ENCODE measurements around the gene KNDC1. TPM values are rescaled to one million over a fixed set of nuclear protein-coding genes. Genes with fewer than 3 reads are reported as not detected.
"Not testable (repeated sequence)": the region's sequence is repeated elsewhere in the genome, so short reads cannot be mapped to it uniquely, and the experiment has no call there.

Gene KNDC1
- total RNA-seq, 2 experiments from 2014 or later: 0.32 TPM; not detected in 1

- H3K4me1 Mint-ChIP-seq, H3K36me3 Mint-ChIP-seq, H3K27ac Mint-ChIP-seq, CTCF ChIA-PET, H3K4me3 Mint-ChIP-seq, DNase-seq, ATAC-seq, H3K27me3 Mint-ChIP-seq: not testable (repeated sequence)
- H3K9me3 Mint-ChIP-seq (ENCODE audit: low read depth): peaks cover 13% of the 10 kb centered on the region
Measured at GRCh38 chr10:133175624-133176023, 15.6 kb downstream of the KNDC1 start.

DNA sequence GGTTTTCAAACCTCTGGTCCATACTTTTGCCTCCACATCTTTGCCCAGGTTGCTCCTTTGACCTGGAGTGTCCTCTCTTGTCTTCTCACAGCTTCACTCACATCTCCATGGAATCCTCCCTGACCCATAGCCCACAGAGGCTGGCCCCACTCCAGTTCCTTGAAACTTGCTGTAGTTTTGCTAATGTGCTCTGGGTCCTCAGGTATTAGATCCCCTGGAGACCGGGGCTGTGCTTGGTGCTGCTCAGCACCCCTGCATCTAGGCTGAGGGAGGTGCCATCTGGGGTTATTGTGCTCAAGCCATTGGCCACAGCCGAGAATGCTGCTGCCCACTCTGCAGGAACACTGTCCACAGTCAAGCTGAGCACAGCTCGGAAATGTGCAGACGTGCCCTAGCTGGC is 16.5 kb downstream of the KNDC1 start:
- Mint-ChIP-seq H3K36me3 (peaks cover 6% of the 10 kb centered on the region), H3K27ac (no peak overlapping the region), H3K9me3 (ENCODE audit: low read depth) (peaks cover 13% of the 10 kb centered on the region), H3K27me3 (no peaks in the 10 kb centered on the region), H3K4me1 (no peaks in the 10 kb centered on the region), H3K4me3 (no peak overlapping the region)
- no peak for ATAC-seq
- CTCF ChIA-PET: no interaction called here
- DNase-seq: no peak

DNA sequence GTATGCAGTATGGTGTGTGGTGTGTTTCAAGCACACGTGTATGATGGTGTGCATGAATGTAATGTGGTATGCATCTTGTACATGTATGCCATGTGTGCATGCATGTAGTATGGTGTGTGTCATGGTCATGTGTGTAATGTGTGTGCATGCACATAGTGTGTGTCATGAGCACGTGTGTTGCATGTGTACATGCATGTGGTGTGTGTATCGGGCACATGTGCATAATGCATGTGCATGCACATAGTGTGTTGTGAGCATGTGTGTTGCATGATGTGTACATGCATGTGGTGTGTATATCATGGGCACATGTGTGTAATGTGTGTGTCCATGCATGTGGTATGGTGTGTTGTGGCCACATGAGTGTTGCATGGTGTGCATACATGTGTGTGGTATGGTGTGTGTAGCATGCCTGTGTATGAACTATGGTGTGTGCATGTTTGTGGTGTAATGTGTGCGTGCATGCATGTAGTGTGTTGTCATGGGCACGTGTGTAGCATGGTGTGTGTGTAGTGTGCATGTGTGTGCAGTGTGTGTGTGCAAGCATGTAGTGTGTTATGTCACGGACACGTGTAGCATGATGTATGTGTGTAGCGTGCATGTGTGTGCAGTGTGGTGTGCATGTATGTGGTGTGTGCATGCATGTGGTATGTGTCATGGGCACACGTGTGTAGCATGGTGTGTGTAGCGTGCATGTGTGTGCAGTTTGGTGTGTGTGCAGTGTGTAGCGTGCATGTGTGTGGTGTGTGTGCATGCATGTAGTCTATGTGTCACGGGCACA is 17.6 kb downstream of the KNDC1 start:
- no peak overlapping the region for H3K27ac Mint-ChIP-seq
- H3K27me3 Mint-ChIP-seq: no peaks in the 10 kb centered on the region
- H3K4me1 Mint-ChIP-seq: no peaks in the 10 kb centered on the region
- CTCF ChIA-PET: no interaction called here
- H3K36me3 Mint-ChIP-seq: peaks cover 6% of the 10 kb centered on the region
- no peak overlapping the region for H3K4me3 Mint-ChIP-seq
- DNase-seq (no peak), ATAC-seq (no peak)
- H3K9me3 Mint-ChIP-seq (ENCODE audit: low read depth): peaks cover 13% of the 10 kb centered on the region

- ATAC-seq: no peak
- H3K36me3 Mint-ChIP-seq: peaks cover 6% of the 10 kb centered on the region
- peaks cover 13% of the 10 kb centered on the region for H3K9me3 Mint-ChIP-seq (ENCODE audit: low read depth)
- no peak for DNase-seq
- no peaks in the 10 kb centered on the region for H3K27me3 Mint-ChIP-seq
- no peak overlapping the region for H3K27ac Mint-ChIP-seq
- no peaks in the 10 kb centered on the region for H3K4me1 Mint-ChIP-seq
- no peak overlapping the region for H3K4me3 Mint-ChIP-seq
- CTCF ChIA-PET: no interaction called here
Measured at GRCh38 chr10:133178357-133179127, 18.5 kb downstream of the KNDC1 start.

DNA sequence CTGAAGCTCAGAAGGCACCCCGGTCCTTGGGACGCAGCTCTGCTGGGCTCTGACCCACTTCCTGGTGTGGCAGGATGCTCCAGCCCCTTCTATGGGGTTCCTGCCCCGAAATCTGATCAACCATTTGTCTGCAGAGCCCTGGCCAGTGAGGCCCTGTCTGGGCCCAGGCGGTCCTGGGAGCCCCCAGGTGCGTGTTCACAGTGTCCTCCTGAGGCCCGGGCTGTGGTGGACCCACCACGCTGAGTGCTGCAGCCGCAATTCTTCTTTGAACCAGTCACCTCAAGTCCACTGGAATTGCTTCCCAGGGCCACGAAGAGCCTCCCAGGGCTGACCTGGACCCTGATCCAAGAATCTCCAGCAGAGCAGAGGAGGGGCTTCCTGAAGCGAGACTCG is 19.1 kb downstream of the KNDC1 start:
- CTCF ChIA-PET: no interaction called here
- no peak for DNase-seq

DNA sequence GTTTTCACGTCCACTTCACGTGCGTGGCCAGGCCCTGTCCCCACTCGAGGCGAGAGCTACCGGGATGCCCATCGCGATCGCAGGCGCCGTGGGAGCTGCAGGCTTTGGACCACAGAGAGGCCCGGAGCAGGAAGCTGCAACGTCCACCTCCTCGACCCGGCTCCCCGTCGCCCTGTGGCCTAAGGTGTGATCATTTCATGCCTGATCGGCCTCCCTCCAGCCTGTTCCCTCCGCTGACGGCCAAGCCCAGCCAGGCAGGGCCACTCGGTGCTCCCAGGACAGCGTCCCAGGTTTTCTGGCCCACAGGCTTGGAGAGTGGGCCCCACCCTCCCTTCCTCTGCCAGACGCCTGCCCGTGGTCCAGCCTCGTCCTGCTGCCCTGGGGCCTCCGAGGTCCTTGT is 19.6 kb downstream of the KNDC1 start:
- no peaks in the 10 kb centered on the region for H3K27me3 Mint-ChIP-seq
- DNase-seq (no peak), ATAC-seq (no peak)
- CTCF ChIA-PET: no interaction called here
- peaks cover 6% of the 10 kb centered on the region for H3K36me3 Mint-ChIP-seq
- H3K27ac Mint-ChIP-seq: no peak overlapping the region
- H3K4me3 Mint-ChIP-seq: no peak overlapping the region
- no peaks in the 10 kb centered on the region for H3K4me1 Mint-ChIP-seq
- peaks cover 18% of the 10 kb centered on the region for H3K9me3 Mint-ChIP-seq (ENCODE audit: low read depth)

More for the DNA sequence above, 19.1 kb downstream of the KNDC1 start:
- Mint-ChIP-seq H3K27me3 (no peaks in the 10 kb centered on the region), H3K4me1 (no peaks in the 10 kb centered on the region), H3K36me3 (peaks cover 6% of the 10 kb centered on the region), H3K4me3 (no peak overlapping the region), H3K27ac (no peak overlapping the region), H3K9me3 (ENCODE audit: low read depth) (peaks cover 15% of the 10 kb centered on the region)
- no peak for ATAC-seq

GRCh38 chr10:133180192-133180964 is 20.4 kb downstream of the KNDC1 start:
- Mint-ChIP-seq H3K27me3 (no peaks in the 10 kb centered on the region), H3K36me3 (peaks cover 6% of the 10 kb centered on the region), H3K27ac (no peak overlapping the region), H3K4me1 (no peaks in the 10 kb centered on the region), H3K9me3 (ENCODE audit: low read depth) (peaks cover 18% of the 10 kb centered on the region), H3K4me3 (no peak overlapping the region)
- CTCF ChIA-PET: no interaction called here
- DNase-seq (no peak), ATAC-seq (no peak)

DNA sequence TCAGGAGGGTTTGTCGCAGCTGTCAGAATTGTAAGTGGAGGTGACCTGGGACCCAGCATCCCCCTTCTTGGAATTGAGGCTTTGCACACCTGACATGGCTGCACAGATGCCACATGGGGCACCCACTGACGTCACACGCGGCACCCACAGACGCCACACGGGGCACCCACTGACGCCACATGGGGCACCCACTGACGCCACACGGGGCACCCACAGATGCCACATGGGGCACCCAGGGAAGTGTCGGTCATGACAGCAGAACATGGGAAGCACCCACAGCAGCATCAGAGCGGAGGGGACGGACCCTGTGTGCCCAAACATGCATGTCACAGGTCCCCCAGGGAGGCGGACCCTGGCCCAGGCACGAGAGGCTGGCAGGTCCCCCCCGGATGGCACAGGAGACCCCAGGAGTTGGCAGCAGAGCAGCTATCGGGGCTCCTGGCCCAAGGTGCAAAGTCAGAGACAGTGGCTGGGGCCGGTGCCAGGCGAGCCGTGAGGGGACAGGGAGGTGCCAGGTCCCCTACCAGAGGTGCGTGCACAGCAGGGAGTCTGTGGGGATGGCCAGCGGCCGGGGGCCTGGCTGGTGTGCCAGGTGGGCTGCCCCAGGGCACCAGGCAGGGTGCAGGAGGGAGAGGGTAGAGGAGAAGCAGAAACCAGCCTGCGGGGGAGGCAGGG is 21.1 kb downstream of the KNDC1 start:
- Mint-ChIP-seq H3K27me3 (no peaks in the 10 kb centered on the region), H3K4me1 (no peaks in the 10 kb centered on the region)
- CTCF ChIA-PET: no interaction called here

GRCh38 chr10:133182190-133182589 is 22.2 kb downstream of the KNDC1 start:
- ATAC-seq: no peak
- no peak for DNase-seq
- no peak overlapping the region for H3K27ac Mint-ChIP-seq
- peaks cover 15% of the 10 kb centered on the region for H3K9me3 Mint-ChIP-seq (ENCODE audit: low read depth)
- H3K27me3 Mint-ChIP-seq: no peaks in the 10 kb centered on the region
- peaks cover 3% of the 10 kb centered on the region for H3K36me3 Mint-ChIP-seq
- CTCF ChIA-PET: no interaction called here
- H3K4me3 Mint-ChIP-seq: no peak overlapping the region
- no peaks in the 10 kb centered on the region for H3K4me1 Mint-ChIP-seq

More for the DNA sequence above, 21.1 kb downstream of the KNDC1 start:
- DNase-seq (no peak), ATAC-seq (no peak)
- peaks cover 6% of the 10 kb centered on the region for H3K36me3 Mint-ChIP-seq
- peaks cover 18% of the 10 kb centered on the region for H3K9me3 Mint-ChIP-seq (ENCODE audit: low read depth)
- H3K27ac Mint-ChIP-seq: no peak overlapping the region
- H3K4me3 Mint-ChIP-seq: no peak overlapping the region

GRCh38 chr10:133182791-133183645 is 23.0 kb downstream of the KNDC1 start:
- H3K4me1 Mint-ChIP-seq: no peaks in the 10 kb centered on the region
- H3K36me3 Mint-ChIP-seq: no peaks in the 10 kb centered on the region
- no peak overlapping the region for H3K4me3 Mint-ChIP-seq
- CTCF ChIA-PET: no interaction called here
- no peak for DNase-seq
- ATAC-seq: no peak
- no peaks in the 10 kb centered on the region for H3K27me3 Mint-ChIP-seq
- H3K27ac Mint-ChIP-seq: no peak overlapping the region
- H3K9me3 Mint-ChIP-seq (ENCODE audit: low read depth): peaks cover 7% of the 10 kb centered on the region

- ATAC-seq (no peak), DNase-seq (no peak)
- CTCF ChIA-PET: no interaction called here
- no peaks in the 10 kb centered on the region for H3K4me1 Mint-ChIP-seq
- H3K27ac Mint-ChIP-seq: no peak overlapping the region
- H3K36me3 Mint-ChIP-seq: no peaks in the 10 kb centered on the region
- no peaks in the 10 kb centered on the region for H3K27me3 Mint-ChIP-seq
- peaks cover 5% of the 10 kb centered on the region for H3K9me3 Mint-ChIP-seq (ENCODE audit: low read depth)
- H3K4me3 Mint-ChIP-seq: no peak overlapping the region
Measured at GRCh38 chr10:133183646-133184378, 23.8 kb downstream of the KNDC1 start.

GRCh38 chr10:133184591-133185244 is 24.7 kb downstream of the KNDC1 start:
- Mint-ChIP-seq H3K36me3 (no peaks in the 10 kb centered on the region), H3K4me3 (no peak overlapping the region), H3K27me3 (no peaks in the 10 kb centered on the region), H3K27ac (no peak overlapping the region), H3K9me3 (ENCODE audit: low read depth) (peaks cover 5% of the 10 kb centered on the region), H3K4me1 (no peaks in the 10 kb centered on the region)
- CTCF ChIA-PET: no interaction called here
- ATAC-seq (no peak), DNase-seq (no peak)

All from activated CD8-positive, alpha-beta memory T cell treated with anti-CD3 and anti-CD28 coated beads, Interleukin-2, amount 10 ng/mL, durations not matched to agents 7 days and 5 days (primary cell).